ENCODE data around the gene CD3D.

DNA sequence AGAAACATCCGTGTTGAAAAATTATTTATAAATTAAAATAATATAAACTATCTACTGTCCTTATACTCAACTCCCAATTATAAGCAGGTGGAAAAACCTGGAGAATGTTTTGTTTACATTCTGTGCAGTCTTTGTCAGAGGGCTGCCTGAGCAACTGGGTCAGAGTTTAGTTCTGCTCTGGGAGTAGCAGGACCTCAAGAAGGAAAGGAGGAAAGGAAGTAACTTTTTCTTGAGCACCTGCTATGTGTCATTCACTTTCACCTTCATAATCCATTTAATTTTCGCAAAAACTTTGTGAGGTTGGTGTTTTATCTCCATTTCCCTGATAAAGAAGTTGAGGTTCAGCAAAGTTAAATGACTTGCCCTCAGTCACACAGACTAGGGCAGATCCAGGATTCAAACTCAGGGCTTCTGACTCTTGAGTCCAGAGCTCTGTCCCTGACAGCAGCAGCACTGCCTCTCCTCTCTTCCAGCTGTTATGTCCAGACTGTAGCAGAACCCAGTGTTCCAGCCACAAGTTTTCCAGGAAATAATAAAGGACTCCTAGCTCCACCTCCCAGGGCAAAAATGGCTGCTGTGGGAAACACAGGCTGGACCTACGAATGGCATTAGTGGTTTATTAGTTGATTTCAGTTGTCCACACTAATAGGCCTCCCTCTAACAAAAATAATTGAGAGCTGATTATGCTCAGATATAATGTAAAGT is 31.6 kb downstream of the CD3D start:
- TF ChIP-seq, protein P1, sequence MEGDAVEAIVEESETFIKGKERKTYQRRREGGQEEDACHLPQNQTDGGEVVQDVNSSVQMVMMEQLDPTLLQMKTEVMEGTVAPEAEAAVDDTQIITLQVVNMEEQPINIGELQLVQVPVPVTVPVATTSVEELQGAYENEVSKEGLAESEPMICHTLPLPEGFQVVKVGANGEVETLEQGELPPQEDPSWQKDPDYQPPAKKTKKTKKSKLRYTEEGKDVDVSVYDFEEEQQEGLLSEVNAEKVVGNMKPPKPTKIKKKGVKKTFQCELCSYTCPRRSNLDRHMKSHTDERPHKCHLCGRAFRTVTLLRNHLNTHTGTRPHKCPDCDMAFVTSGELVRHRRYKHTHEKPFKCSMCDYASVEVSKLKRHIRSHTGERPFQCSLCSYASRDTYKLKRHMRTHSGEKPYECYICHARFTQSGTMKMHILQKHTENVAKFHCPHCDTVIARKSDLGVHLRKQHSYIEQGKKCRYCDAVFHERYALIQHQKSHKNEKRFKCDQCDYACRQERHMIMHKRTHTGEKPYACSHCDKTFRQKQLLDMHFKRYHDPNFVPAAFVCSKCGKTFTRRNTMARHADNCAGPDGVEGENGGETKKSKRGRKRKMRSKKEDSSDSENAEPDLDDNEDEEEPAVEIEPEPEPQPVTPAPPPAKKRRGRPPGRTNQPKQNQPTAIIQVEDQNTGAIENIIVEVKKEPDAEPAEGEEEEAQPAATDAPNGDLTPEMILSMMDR (conservative IDR thresholded peaks at IDR 0.05; ENCODE audit: low read length) = no peak
- TF ChIP-seq EZH2phosphoT487 (IDR thresholded peaks at IDR 0.05; ENCODE audit: borderline replicate concordance, low read depth, low read length) = no peak
